ENCODE data around the gene EPB41L2.

EPB41L2 gene

GRCh38 chr6:130838250-130838860, 224.7 kb downstream of the EPB41L2 start:
- peaks cover 3% of the 10 kb centered on the region for H3K27me3 Mint-ChIP-seq (ENCODE audit: low read depth, poor library complexity)
- no peak for DNase-seq
- no peak overlapping the region for H3K4me3 Mint-ChIP-seq
- no peak overlapping the region for H3K27ac Mint-ChIP-seq
- H3K36me3 Mint-ChIP-seq (ENCODE audit: low read depth): peaks cover 12% of the 10 kb centered on the region
- H3K9me3 Mint-ChIP-seq: no peaks in the 10 kb centered on the region
- no peak for TF ChIP-seq CTCF (IDR thresholded peaks at IDR 0.05)
- H3K4me1 Mint-ChIP-seq: peaks cover 19% of the 10 kb centered on the region

DNA sequence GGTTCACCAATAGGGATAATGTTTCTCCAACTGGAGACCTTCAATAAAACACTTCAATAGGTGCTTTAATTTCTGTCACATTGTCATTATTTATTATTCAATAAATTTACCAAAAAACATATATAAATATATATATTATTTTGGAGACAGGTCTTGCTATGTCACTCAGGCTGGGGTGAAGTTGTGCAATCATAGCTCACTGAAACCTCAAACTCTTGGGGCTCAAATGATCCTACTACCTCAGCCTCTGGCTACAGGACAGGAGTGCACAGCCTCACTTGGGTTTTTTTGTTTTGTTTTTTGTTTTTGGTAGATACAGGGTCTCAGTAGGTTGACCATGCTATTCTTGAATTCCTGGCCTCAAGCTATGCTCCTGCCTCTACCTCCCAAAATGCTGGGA, 226.0 kb downstream of the EPB41L2 start:
- DNase-seq: no peak
- Mint-ChIP-seq H3K36me3 (ENCODE audit: low read depth) (peaks cover 12% of the 10 kb centered on the region), H3K4me1 (peaks cover 16% of the 10 kb centered on the region), H3K4me3 (no peak overlapping the region), H3K9me3 (no peaks in the 10 kb centered on the region), H3K27ac (no peak overlapping the region), H3K27me3 (ENCODE audit: low read depth, poor library complexity) (peaks cover 3% of the 10 kb centered on the region)
- no peak for TF ChIP-seq CTCF (IDR thresholded peaks at IDR 0.05)

- TF ChIP-seq CTCF (IDR thresholded peaks at IDR 0.05): no peak
- Mint-ChIP-seq H3K27ac (no peak overlapping the region), H3K36me3 (ENCODE audit: low read depth) (peaks cover 12% of the 10 kb centered on the region), H3K27me3 (ENCODE audit: low read depth, poor library complexity) (peaks cover 3% of the 10 kb centered on the region), H3K4me3 (no peak overlapping the region), H3K9me3 (no peaks in the 10 kb centered on the region), H3K4me1 (peaks cover 7% of the 10 kb centered on the region)
- no peak for DNase-seq
These were observed 226.9 kb downstream of the EPB41L2 start for GRCh38 chr6:130836055-130836640.

DNA sequence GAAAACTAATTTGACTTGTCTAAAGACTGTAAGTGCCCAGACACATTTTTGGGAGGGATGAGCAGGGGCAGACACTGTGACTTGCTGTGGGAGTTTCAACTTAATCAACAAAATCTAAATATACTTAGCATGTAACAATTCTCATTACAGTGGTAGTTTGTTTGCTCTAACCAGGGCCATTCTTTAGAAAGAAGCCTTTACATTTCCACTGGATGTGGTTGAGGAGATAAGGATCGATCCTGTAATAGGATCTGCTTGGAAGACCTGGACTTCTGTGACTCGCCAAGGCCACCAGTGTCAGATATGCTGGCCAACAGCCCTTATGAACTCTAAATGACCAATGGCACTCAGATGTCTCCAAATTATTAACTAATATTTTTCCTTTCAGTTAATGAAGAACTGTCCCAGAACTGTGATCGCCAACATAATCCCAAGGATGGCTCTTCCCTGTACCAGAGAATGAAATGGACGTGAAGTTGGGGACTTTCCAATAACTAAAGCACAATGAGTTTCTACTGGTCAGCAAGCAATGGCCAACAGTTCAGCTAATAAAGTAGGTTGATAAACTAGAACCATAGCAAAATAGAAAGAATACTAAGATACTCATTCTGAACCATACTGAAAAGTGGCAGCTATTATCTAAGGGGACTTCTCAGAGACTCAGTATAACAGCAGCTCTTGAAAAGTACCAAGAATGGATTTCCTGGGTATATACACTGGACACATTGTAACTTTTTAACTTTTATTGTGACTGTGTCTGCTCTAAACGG, 228.4 kb downstream of the EPB41L2 start:
- Mint-ChIP-seq H3K27me3 (ENCODE audit: low read depth, poor library complexity) (peaks cover 3% of the 10 kb centered on the region), H3K9me3 (no peaks in the 10 kb centered on the region), H3K36me3 (ENCODE audit: low read depth) (peaks cover 6% of the 10 kb centered on the region), H3K4me3 (no peak overlapping the region), H3K4me1 (no peaks in the 10 kb centered on the region), H3K27ac (no peak overlapping the region)
- no peak for DNase-seq
- no peak for TF ChIP-seq CTCF (IDR thresholded peaks at IDR 0.05)

GRCh38 chr6:130833569-130833968, 229.5 kb downstream of the EPB41L2 start:
- Mint-ChIP-seq H3K27ac (no peak overlapping the region), H3K4me1 (no peaks in the 10 kb centered on the region), H3K4me3 (no peak overlapping the region), H3K9me3 (no peaks in the 10 kb centered on the region), H3K27me3 (ENCODE audit: low read depth, poor library complexity) (no peaks in the 10 kb centered on the region), H3K36me3 (ENCODE audit: low read depth) (peaks cover under 1% of the 10 kb centered on the region)
- no peak for TF ChIP-seq CTCF (IDR thresholded peaks at IDR 0.05)
- DNase-seq: no peak

Measured in nephron progenitor cell (in vitro differentiated cells).